Kidney (tissue), 14 donors: Measurements from ENCODE around the gene TNFRSF11A. TPM values are rescaled to one million over a fixed set of nuclear protein-coding genes. Genes with fewer than 3 reads are reported as not detected.

ENCODE experiments used
- DNase-seq, 5 donors: peaks; one replicate each; pipeline ENCODE4 v3.0.0-alpha.2; 2013 to 2020
- FAIRE-seq: peaks from 2 replicates; lab custom pipeline; 2012; peaks lifted over from hg19 to GRCh38; lab: Jason Lieb, UNC
- H3K27ac ChIP-seq, 2 donors: one replicate each; pipeline ENCODE4 v1.7.0; 2013; ENCODE audit warnings: low read depth in 2 of 2, low read length in 2 of 2, inconsistent platforms in 1 of 2
- H3K27me3 ChIP-seq: one replicate; pipeline ENCODE4 v1.7.1; 2013; ENCODE audit warnings: low read length, inconsistent platforms; ENCODE audit not compliant: control insufficient read depth, insufficient read depth
- H3K36me3 ChIP-seq, 3 donors: one replicate each; pipeline versions ENCODE4 v1.7.0 to v1.7.1; 2013; ENCODE audit warnings: low read length in 3 of 3, control low read depth in 1 of 3, inconsistent platforms in 1 of 3; ENCODE audit not compliant: insufficient read depth in 3 of 3, control insufficient read depth in 2 of 3
- H3K4me1 ChIP-seq, 3 donors: one replicate each; pipeline versions ENCODE4 v1.7.0 to v1.7.1; 2013; ENCODE audit warnings: low read length in 3 of 3, inconsistent platforms in 1 of 3, low read depth in 1 of 3; ENCODE audit not compliant: control insufficient read depth in 2 of 3, insufficient read depth in 2 of 3
- H3K4me3 ChIP-seq, 3 donors: one replicate each; pipeline versions ENCODE4 v1.7.0 to v1.8.1; 2013; ENCODE audit warnings: low read length in 3 of 3, control low read depth in 1 of 3, inconsistent platforms in 1 of 3
- H3K9ac ChIP-seq, 3 donors: one replicate each; pipeline versions ENCODE4 v1.7.0 to v1.7.1; 2013; ENCODE audit warnings: low read length in 3 of 3, control low read depth in 1 of 3, inconsistent platforms in 1 of 3
- H3K9me3 ChIP-seq, 3 donors: one replicate each; pipeline versions ENCODE4 v1.7.0 to v1.7.1; 2013; ENCODE audit warnings: low read length in 3 of 3, control low read depth in 1 of 3, inconsistent platforms in 1 of 3; ENCODE audit not compliant: control insufficient read depth in 2 of 3, insufficient read depth in 1 of 3
- intact Hi-C: fragments of 100-400 bp; cut with DNase I; formaldehyde crosslinking; loops from one replicate; pipeline ENCODE4 v1.11.1; 2022
- polyA plus RNA-seq: library from polyadenylated mRNA; stranded (reverse); fragments of 350-450 nt; fragmentation: Illumina TruSeq; extraction: RNeasy Lipid Tissue Mini Kit (QIAGEN cat#74804); gene quantifications from one replicate; pipeline ENCODE4 v1.2.3, GENCODE V29; 2014; ENCODE audit warnings: low read depth, low replicate concordance; ENCODE audit not compliant: insufficient read depth
- total RNA-seq: library from RNA; stranded (reverse); fragmentation: NEBNext Ultra II Directional; extraction: Animal tissue kit (Norgen Biotek cat#: 25700); gene quantifications from one replicate; pipeline ENCODE4 v1.2.1, GENCODE V29; 2021
- TF ChIP-seq, protein P1 (sequence below): IDR thresholded peaks from 3 replicates; pipeline ENCODE4 v1.5.1; 2012; ENCODE audit warnings: mild to moderate bottlenecking, moderate library complexity, borderline replicate concordance; ENCODE audit not compliant: insufficient read depth; ENCODE audit errors: extremely low read depth
- donor health status: control.
- donor health status: control.
- donor health status: control.
- donor health status: control.
- donor health status: control.
- donor health status: DM: yes; HTN: yes; CAD: no.
- donor health status: Normal renal cell carcinoma (clear cell type).

TNFRSF11A gene
- total and polyA plus RNA-seq, 2 donors from 2014 or later: 0.39 to 5.4 TPM

DNA sequence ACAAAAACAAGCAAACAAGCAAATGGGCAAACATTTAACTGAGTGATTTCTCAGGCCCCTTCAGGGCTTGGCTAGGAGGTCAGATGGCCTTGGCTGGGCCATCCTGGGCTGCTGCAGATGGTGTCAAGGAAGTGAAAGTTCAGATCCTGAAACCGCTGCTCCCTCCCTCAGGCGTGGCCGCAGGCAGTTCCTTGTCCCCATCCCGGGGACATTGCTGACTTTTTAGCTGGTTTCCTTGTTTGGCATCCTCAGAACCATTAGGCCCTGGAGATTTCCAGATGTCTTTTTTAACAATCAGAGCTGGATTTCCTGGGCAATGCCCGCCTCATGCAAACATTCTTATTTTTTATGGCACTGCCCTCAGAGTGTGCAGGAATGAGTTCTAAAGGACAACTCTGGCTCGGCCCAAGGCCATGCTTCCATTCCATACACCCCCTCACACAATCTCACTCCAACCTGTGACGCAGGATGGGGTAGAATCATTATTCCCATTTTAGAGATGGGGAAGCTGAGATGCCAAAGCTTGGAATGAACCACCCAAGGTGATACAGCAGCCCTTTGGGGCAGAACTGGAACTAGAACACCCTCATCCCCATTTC is 111.6 kb downstream of the TNFRSF11A start:
- Histone ChIP-seq H3K4me3 (no peak overlapping the region), H3K36me3 (no peaks in the 10 kb centered on the region), H3K9me3 (no peaks in the 10 kb centered on the region), H3K4me1 (peaks cover 0 to 2% (median 0%) of the 10 kb centered on the region in 3 donors), H3K9ac (no peak overlapping the region), H3K27ac (peak overlapping the region; percentile 63 to 74), H3K27me3 (no peaks in the 10 kb centered on the region)
- FAIRE-seq (no peak), DNase-seq (no peak)
- TF ChIP-seq, protein P1, sequence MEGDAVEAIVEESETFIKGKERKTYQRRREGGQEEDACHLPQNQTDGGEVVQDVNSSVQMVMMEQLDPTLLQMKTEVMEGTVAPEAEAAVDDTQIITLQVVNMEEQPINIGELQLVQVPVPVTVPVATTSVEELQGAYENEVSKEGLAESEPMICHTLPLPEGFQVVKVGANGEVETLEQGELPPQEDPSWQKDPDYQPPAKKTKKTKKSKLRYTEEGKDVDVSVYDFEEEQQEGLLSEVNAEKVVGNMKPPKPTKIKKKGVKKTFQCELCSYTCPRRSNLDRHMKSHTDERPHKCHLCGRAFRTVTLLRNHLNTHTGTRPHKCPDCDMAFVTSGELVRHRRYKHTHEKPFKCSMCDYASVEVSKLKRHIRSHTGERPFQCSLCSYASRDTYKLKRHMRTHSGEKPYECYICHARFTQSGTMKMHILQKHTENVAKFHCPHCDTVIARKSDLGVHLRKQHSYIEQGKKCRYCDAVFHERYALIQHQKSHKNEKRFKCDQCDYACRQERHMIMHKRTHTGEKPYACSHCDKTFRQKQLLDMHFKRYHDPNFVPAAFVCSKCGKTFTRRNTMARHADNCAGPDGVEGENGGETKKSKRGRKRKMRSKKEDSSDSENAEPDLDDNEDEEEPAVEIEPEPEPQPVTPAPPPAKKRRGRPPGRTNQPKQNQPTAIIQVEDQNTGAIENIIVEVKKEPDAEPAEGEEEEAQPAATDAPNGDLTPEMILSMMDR: no peak
- intact Hi-C loops: loop anchor here (10.0 kb wide), 1 partner anchor 138 kb away; no protein-coding TSS in a partner anchor

DNA sequence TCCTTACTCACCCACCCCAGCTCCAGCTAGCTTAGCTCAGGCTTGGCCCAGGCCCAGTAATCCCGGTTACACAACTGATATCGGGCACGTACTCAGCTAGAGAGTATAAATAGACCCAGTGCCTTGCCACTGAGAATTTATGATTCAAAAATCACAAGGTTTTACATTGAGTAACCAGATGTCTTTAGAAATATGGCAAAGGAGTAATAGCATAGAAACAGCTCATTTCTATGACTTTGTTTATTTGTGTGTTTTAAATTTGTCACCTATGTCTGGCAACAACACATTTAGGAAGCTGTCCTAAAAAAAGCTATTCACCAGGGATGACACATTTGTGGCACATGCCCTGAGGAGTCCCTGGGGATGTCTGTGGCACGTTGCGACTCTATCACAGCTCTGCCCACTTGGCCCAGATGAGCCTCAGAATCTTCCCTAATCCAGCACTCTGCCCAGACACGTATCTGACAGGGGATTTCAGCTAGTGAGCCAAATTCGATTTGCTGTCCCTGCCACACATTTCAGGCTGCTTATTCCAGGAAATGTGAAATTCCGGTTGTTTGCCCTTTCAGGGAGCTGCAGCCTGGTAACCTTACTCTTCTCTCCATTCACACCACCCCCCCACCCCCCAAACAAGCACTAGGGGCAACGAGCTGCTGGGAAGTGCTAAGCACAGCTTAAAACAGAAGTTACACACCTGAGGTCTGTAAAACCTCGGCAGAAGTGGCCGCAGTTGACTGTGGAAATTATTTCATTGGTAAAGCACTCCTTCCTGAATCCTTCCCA is 112.3 kb downstream of the TNFRSF11A start:
- Histone ChIP-seq H3K36me3 (no peaks in the 10 kb centered on the region), H3K27me3 (no peaks in the 10 kb centered on the region), H3K4me3 (no peak overlapping the region), H3K9ac (peak overlapping the region in 1 of 3 donors; percentile 35), H3K9me3 (no peaks in the 10 kb centered on the region), H3K4me1 (peaks cover 0 to 2% (median 0%) of the 10 kb centered on the region in 3 donors), H3K27ac (peak overlapping the region; percentile 63 to 74)
- peak in 1 of 5 donors; percentile 85 for DNase-seq
- intact Hi-C loops: loop anchor here (10.0 kb wide), 1 partner anchor 137 kb away; no protein-coding TSS in a partner anchor
- no peak for FAIRE-seq
- TF ChIP-seq, protein P1: no peak

DNA sequence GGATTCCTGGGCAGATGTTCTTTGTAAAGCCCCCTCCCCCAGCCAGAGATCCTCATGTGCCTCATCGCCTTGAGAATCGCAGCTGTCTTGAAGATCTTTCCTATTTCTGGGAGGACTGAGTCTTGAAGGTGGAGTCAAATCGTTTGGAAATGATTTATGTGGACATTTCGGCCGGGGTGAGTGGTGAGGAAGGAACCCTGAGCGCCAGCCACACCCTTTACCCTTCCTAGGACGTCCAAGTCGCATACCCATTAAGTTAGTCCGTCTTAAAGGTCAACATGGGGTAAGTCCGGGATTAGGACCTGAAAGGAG is 112.9 kb downstream of the TNFRSF11A start:
- TF ChIP-seq, protein P1: no peak
- FAIRE-seq (no peak), DNase-seq (peak in 1 of 5 donors; percentile 39)
- Histone ChIP-seq H3K4me1 (peaks cover 0 to 2% (median 0%) of the 10 kb centered on the region in 3 donors), H3K36me3 (no peaks in the 10 kb centered on the region), H3K27me3 (no peaks in the 10 kb centered on the region), H3K4me3 (no peak overlapping the region), H3K9me3 (no peaks in the 10 kb centered on the region), H3K27ac (peak overlapping the region; percentile 63 to 74), H3K9ac (peak overlapping the region in 1 of 3 donors; percentile 35)
- intact Hi-C loops: loop anchor here (10.0 kb wide), 1 partner anchor 137 kb away; no protein-coding TSS in a partner anchor
